A204.1 (cell line): ENCODE results near the gene TIAL1.
"Not testable (repeated sequence)": the region's sequence is repeated elsewhere in the genome, so short reads cannot be mapped to it uniquely, and the experiment has no call there.

Experiments used
- FAIRE-seq: peaks from 2 replicates; lab custom pipeline; 2012; peaks lifted over from hg19 to GRCh38; lab: Jason Lieb, UNC

TIAL1 gene

DNA sequence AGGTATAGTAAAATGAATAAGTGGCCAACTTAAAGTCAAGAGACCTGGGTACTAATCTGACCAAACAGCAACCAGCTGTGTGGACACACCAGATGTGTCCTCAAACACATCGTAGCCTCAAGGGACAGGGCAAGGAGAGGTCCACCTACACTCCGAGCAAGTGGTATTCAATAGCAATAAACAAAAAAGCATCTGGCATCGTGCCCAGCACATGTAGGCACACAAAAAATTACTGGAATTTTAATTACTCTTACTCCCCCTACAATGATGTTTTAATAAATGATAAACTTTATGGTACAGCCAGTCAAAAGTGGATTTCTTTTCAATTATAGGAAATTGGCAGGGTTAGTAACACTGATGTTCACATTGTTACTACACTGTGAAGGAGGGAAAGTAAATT lies 50.8 kb downstream of the TIAL1 start:
- FAIRE-seq: no peak

DNA sequence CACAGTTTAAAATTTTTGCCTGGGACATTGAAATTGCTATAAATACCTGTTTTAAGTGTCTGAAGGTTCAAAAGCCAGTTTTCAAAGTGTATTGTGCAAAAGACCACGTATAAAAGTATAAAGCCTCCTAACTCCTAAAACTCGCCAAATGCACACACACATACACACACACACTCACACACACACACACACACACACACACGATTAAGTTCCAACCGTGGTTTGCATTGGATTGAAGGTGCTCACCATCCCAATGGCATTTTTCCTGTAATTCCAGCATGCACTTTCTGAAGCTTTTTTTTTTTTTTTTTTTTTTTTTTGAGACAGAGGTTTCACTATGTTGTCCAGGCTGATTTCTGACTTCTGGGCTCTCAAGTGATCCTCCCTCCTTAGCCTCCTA lies 51.5 kb downstream of the TIAL1 start:
- no peak for FAIRE-seq

DNA sequence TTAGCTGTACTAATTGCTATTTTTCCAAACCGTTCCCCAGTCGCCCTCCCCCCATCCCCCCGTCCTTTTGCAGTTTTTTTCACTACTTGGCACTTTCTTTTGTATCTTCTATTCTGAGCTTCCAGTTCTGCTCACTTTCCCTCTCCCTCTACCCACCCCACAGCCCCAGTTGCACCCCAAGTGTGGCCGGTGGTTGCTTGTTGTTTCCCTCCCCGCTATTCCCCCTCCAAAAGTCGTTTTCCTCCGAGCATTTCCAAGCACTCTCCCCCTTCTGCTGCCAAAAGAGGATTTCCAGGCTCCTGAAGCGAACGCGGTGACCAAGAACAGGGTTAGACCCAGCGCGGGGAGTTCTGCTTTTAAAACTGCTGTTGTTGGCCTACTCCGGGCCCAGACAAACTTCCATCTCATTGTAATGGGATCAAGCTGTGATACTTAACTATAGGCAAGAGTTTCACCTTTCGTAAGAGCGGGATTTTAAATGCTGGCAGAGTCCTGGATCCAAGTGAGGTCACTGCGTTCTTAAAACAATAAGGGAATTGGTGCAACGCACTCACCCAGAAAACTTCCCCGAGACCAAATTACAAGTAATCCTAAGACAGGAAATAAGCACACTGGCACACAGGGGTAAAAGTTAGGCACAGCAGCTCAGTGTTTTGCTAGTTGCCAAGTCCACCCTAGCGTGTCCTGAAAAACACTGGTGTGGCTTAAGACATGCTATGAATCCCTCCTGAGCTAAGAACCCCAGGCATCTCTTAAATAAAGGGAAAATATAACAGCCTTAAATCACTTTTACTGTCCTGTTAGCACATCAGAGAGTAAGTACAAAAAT lies 52.7 kb downstream of the TIAL1 start:
- FAIRE-seq: no peak

GRCh38 chr10:119542988-119543813 lies 53.6 kb downstream of the TIAL1 start:
- FAIRE-seq: no peak

DNA sequence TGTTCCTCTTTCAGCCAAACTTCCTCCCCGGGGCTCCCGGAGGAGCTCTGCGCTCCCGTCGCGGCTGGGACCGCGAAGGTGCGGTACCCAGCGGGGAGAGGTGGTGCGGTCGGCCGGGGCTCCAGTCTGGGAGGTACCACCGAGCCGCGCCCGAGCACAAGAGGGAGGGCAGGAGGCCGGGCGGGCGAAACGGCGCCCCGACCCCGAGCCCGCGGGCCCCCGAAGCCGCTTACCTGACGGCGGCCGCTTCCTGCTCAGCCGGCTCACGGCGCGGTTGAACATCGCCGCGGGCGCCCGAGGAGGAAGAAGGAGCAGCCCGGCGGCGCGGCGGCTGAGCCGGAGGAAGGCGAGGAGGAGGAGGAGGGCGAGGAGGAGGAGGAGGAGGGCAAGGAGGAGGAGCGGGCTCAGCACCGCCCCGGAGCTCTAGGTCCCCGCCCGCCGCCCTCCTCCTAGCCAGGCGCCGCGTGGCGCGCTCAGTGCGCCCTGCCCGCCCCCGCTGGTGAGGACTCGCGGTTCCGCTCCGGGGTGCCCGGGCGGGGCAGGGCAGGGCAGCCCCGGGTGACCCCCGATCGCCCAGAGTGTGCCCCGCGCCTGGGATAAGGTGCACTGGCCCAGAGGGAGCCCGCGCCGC lies 54.3 kb downstream of the TIAL1 start, which contains the start of gene RGS10:
RGS10 (minus strand) TSS at position 363 of the 631 bp plus-strand sequence; CDS start at position 282, 81 bp downstream.
- no peak for FAIRE-seq

- FAIRE-seq: no peak
Observed at GRCh38 chr10:119541459-119542356, 55.1 kb downstream of the TIAL1 start.

- FAIRE-seq: no peak
Observed at GRCh38 chr10:119541046-119541445, 55.7 kb downstream of the TIAL1 start.

DNA sequence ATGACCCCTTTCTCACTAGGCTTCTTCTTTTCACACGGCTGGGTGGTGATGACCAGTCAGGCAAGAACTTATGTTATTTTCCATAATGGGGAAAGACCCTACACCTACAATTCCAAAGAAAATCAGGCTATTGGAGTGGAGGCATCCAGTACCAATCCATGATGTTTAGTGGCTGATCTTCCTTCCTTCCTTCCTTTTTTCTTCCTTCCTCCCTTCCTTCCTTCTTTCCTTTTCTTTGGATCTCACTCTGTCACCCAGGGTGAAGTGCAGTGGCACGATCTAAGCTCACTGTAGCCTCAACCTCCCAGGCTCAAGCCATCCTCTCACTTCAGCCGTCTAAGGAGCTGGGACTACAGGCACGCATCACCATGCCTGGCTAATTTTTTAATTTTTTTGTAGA lies 56.7 kb downstream of the TIAL1 start:
- FAIRE-seq: no peak

- no peak for FAIRE-seq
Observed at GRCh38 chr10:119539359-119539825, 57.4 kb downstream of the TIAL1 start.

GRCh38 chr10:119538632-119539358 lies 58.0 kb downstream of the TIAL1 start:
- no peak for FAIRE-seq

DNA sequence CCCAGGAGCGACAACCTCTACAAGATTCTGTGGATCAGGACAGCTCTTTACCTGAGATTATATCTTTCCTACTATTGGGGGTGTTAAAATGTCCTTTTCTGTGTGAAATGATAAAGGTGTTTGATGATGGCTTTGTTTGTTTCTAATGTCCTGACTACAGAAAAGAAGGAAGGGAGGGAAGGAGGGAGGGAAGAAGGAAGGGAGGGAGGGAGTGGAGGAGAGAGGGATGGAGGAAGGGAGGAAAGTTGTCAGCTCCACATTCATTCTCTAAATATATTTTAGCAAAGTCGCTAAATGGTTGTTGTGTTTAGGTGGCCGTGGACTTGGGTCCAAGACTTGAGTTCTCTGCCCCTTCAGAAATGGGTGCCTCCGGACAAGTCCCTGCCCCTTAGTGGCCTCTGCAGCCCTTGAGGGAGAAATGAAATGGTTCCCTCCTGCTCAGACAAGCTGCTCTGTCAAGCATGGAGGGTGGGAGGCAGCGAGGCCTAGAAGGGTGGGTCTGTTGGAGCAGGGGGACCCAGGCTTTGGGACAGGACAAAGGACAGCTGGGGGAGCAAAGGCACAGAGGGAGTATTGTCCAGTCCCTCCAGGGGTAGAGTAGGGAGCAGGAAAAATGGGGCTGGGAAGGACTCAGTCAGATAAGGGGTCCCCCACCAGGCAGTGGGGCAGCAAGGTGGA lies 58.7 kb downstream of the TIAL1 start:
- FAIRE-seq: no peak

- no peak for FAIRE-seq
Observed at GRCh38 chr10:119536508-119537025, 60.2 kb downstream of the TIAL1 start.

- FAIRE-seq: no peak
Observed at GRCh38 chr10:119535837-119536507, 60.8 kb downstream of the TIAL1 start.

- FAIRE-seq: no peak
Observed at GRCh38 chr10:119535305-119535704, 61.5 kb downstream of the TIAL1 start.

DNA sequence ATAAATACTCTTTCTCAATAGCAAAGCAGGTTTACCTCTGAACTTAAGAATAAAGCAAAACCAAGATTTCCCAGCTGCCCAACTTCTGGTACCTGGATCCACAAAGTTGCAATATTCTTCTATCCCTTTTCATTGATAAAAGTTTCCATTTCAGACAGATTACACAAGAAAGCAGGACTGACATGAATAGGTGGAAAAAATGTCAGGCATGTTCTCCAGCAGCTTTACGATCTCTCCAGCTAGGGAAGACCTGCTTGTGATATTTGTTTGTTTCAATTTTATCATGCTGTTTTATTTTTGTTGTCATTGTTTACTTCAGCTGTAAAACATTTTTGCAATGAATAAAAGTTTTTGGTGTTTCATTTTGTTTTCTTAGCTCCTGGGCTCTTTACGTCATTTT lies 63.3 kb downstream of the TIAL1 start:
- no peak for FAIRE-seq

DNA sequence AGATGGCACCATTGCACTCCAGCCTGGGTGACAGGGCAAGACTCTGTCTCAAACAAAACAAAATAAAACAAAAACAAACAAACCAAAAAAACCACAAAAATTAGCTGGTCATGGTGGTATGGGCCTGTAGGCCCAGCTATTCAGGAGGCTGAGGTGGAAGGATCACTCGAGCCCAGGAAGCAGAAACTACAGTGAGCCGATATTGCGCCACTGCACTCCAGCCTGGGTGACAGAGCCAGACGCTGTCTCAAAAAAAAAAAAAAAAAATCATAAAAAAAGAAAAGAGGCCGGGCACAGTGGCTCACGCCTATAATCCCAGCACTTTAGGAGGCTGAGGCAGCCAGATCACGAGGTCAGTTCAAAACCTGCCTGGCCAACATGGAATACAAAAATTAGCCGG lies 64.0 kb downstream of the TIAL1 start:
- FAIRE-seq: not testable (repeated sequence)

DNA sequence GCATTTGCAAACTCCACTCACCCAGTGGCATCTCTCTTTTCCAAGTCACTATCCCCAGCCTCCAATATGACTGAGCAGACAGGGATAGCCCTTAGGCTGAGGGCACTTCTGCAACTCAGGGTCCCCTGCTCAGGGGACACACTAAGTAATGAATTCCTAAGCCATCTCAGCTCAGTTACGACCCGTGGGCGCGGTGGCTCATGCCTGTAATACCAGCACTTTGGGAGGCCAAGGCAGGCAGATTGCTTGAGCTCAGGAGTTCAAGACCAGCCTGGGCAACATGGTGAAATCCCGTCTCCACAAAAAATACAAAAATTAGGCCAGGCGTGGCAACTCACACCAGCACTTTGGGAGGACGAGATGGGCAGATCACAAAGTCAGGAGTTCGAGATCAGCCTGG lies 64.5 kb downstream of the TIAL1 start:
- not testable (repeated sequence) for FAIRE-seq

- FAIRE-seq: no peak
Observed at GRCh38 chr10:119531067-119531466, 65.7 kb downstream of the TIAL1 start.

- FAIRE-seq: not testable (repeated sequence)
Observed at GRCh38 chr10:119528663-119529237, 68.0 kb downstream of the TIAL1 start.
